Uterus (tissue), 4 donors: ENCODE measurements around the gene RNF113B. TPM values are rescaled to one million over a fixed set of nuclear protein-coding genes. Genes with fewer than 3 reads are reported as not detected.

ENCODE experiments used
- DNase-seq, 2 donors: peaks; one replicate each; pipeline ENCODE4 v3.0.0-alpha.2; 2019 to 2020
- H3K27ac ChIP-seq, 2 donors: fragments of 200-600 bp; sonication (generic); 1 replicate in 1 of 2; 2 replicates in 1 of 2; pipeline ENCODE4 v1.5.1; 2016 to 2018
- H3K27me3 ChIP-seq, 2 donors: fragments of 200-600 bp; sonication (generic); one replicate each; pipeline ENCODE4 v1.5.1; 2018 to 2019; ENCODE audit warnings: control low read depth in 1 of 2
- H3K36me3 ChIP-seq, 2 donors: fragments of 200-600 bp; sonication (generic); one replicate each; pipeline ENCODE4 v1.5.1; 2019; ENCODE audit warnings: control low read depth in 1 of 2
- H3K4me1 ChIP-seq, 2 donors: fragments of 200-600 bp; sonication (generic); one replicate each; pipeline ENCODE4 v1.5.1; 2018 to 2019; ENCODE audit warnings: control low read depth in 1 of 2
- H3K4me3 ChIP-seq, 2 donors: fragments of 200-600 bp; sonication (generic); 1 replicate in 1 of 2; 2 replicates in 1 of 2; pipeline ENCODE4 v1.5.1; 2018 to 2019; ENCODE audit warnings: mild to moderate bottlenecking in 1 of 2
- H3K9me3 ChIP-seq, 2 donors: fragments of 200-600 bp; sonication (generic); one replicate each; pipeline ENCODE4 v1.5.1; 2019; ENCODE audit warnings: control low read depth in 1 of 2
- CTCF ChIP-seq, 4 experiments: fragments of 200-600 bp in 2 of 4; fragments of 450-650 bp in 2 of 4; sonication (generic) in 2 of 4; IDR thresholded peaks; one replicate each; pipeline ENCODE4 v1.5.1; 2016 to 2019; ENCODE audit warnings: antibody characterized with exemption in 4 of 4, mild to moderate bottlenecking in 2 of 4, moderate library complexity in 1 of 4
- POLR2A ChIP-seq, 2 donors: fragments of 450-650 bp; IDR thresholded peaks; one replicate each; pipeline ENCODE4 v1.6.1; 2016; ENCODE audit warnings: antibody characterized with exemption in 2 of 2, mild to moderate bottlenecking in 1 of 2, moderate library complexity in 1 of 2
- intact Hi-C: fragments of 100-400 bp; cut with DNase I; formaldehyde crosslinking; loops from one replicate; pipeline ENCODE4 v1.15.1; 2023; ENCODE audit warnings: low total_unique reads
- total RNA-seq, 4 donors: library from RNA; depleted of rRNA in 3 of 4; stranded (reverse); fragments of >200 nt in 3 of 4; gene quantifications; one replicate each; pipeline versions ENCODE4 v1.1.0 to v1.2.4, GENCODE V29; 2014 to 2023
- donor health status: DM: yes; HTN: yes; CAD: no.

RNF113B gene
- total RNA-seq, 4 donors from 2014 or later: not detected

DNA sequence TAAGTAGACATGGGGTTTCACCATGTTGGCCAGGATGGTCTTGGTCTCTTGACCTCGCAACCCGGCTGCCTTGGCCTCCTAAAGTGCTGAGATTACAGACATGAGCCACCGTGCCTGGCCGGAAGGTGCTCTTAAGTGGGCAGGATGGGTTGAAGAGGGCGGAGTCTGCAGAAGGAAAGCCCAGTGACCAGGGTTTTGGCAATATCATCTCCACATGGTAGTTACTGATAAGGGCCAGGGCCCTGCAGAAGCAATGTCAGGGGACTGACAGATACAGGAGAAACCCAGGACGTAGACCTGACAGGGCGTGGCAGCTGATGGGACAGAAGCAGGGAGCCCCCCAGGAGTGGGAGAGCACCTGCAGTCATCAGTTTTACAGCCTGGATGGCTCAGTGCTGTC, 45.7 kb upstream of the RNF113B start:
- intact Hi-C loops: no loop called here
- no peaks in the 10 kb centered on the region for H3K9me3 ChIP-seq
- no peaks in the 10 kb centered on the region for H3K36me3 ChIP-seq
- no peak overlapping the region for H3K4me3 ChIP-seq
- no peak for DNase-seq
- TF ChIP-seq CTCF (IDR thresholded peaks at IDR 0.05): no peak
- TF ChIP-seq POLR2A (IDR thresholded peaks at IDR 0.05): no peak
- no peaks in the 10 kb centered on the region for H3K27me3 ChIP-seq
- H3K4me1 ChIP-seq: no peaks in the 10 kb centered on the region
- H3K27ac ChIP-seq: no peak overlapping the region

- no peak for DNase-seq
- Histone ChIP-seq H3K4me1 (no peaks in the 10 kb centered on the region), H3K9me3 (no peaks in the 10 kb centered on the region), H3K36me3 (no peaks in the 10 kb centered on the region), H3K27ac (no peak overlapping the region), H3K4me3 (no peak overlapping the region), H3K27me3 (no peaks in the 10 kb centered on the region)
- TF ChIP-seq CTCF (IDR thresholded peaks at IDR 0.05): no peak
- no peak for TF ChIP-seq POLR2A (IDR thresholded peaks at IDR 0.05)
- intact Hi-C loops: no loop called here
Measured at GRCh38 chr13:98222081-98222554, 45.0 kb upstream of the RNF113B start.

GRCh38 chr13:98221234-98221633, 44.2 kb upstream of the RNF113B start:
- Histone ChIP-seq H3K4me3 (no peak overlapping the region), H3K27me3 (no peaks in the 10 kb centered on the region), H3K4me1 (peaks cover 0 to 5% of the 10 kb centered on the region in 2 donors), H3K9me3 (no peaks in the 10 kb centered on the region), H3K36me3 (no peaks in the 10 kb centered on the region), H3K27ac (peak overlapping the region; percentile 22 to 30)
- no peak for DNase-seq
- intact Hi-C loops: no loop called here
- TF ChIP-seq CTCF (IDR thresholded peaks at IDR 0.05): no peak
- TF ChIP-seq POLR2A (IDR thresholded peaks at IDR 0.05): no peak

DNA sequence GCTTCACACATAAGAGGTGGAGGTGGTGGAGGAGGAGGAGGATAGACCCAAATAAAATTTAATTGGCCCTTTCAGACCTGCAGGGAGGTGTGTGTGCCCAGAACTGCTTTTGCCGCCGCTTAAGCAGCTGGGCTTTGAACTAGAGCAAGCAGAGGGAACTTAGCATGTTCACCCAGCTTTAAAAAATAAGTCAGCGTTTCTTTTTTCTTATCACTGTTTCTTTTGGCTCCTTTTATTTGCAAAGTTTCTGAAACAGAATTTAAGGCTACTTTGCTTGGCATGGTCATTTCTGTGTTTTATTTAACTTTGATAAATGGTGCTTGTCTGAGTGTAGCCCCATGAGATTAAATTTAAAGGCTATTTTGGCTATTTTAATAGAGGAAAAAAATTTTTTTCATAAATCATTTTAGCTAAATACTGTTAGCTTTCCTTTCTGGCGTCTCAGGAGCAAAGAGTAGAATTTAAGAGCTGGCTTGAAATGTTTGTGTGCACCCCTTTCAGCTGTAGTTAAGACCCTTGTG, 43.3 kb upstream of the RNF113B start:
- no peak for TF ChIP-seq POLR2A (IDR thresholded peaks at IDR 0.05)
- TF ChIP-seq CTCF (IDR thresholded peaks at IDR 0.05): no peak
- Histone ChIP-seq H3K4me3 (no peak overlapping the region), H3K27me3 (no peaks in the 10 kb centered on the region), H3K9me3 (no peaks in the 10 kb centered on the region), H3K4me1 (peaks cover 0 to 11% of the 10 kb centered on the region in 2 donors), H3K27ac (peak overlapping the region; percentile 22 to 44), H3K36me3 (no peaks in the 10 kb centered on the region)
- DNase-seq: no peak
- intact Hi-C loops: no loop called here

DNA sequence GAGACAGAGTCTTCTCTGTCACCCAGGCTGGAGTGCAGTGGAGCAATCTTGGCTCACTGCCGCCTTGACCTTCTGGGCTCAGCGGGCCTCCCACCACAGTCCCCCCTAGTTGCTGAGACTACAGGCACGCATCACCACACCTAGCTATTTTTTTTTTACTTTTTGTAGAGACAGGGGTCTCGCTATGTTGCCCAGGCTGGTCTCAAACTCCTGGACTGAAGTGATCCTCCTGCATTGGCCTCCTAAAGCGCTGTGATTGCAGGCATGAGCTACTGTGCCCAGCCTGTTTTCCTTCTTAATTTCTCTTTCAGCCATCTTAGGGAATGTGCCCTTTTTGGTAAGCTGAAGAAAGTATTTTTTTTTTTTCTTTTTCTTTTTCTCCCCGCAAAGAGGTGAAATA, 42.6 kb upstream of the RNF113B start:
- Histone ChIP-seq H3K4me1 (peaks cover 0 to 11% of the 10 kb centered on the region in 2 donors), H3K4me3 (no peak overlapping the region), H3K36me3 (no peaks in the 10 kb centered on the region), H3K27me3 (no peaks in the 10 kb centered on the region), H3K9me3 (no peaks in the 10 kb centered on the region), H3K27ac (peak overlapping the region in 1 of 2 donors; percentile 6)
- TF ChIP-seq CTCF (IDR thresholded peaks at IDR 0.05) (no peak), POLR2A (IDR thresholded peaks at IDR 0.05) (no peak)
- no peak for DNase-seq
- intact Hi-C loops: no loop called here
